ENCODE data around the gene ADM2. TPM values are rescaled to one million over a fixed set of nuclear protein-coding genes. Genes with fewer than 3 reads are reported as not detected.

ADM2 gene
- total and polyA plus RNA-seq, 2 of the 13 experiments (the other 11 are each of a cell fraction or from before 2014, with no cell fraction given) = 1.2 to 3.0 TPM

- no peak for TF ChIP-seq THAP8 (CRISPR knock-in tag; IDR thresholded peaks at IDR 0.05; ENCODE audit: borderline replicate concordance)
- TF ChIP-seq NFE2 (CRISPR knock-in tag; IDR thresholded peaks at IDR 0.05) = no peak
- no peak for TF ChIP-seq ZNF251 (CRISPR knock-in tag; IDR thresholded peaks at IDR 0.05)
- TF ChIP-seq CHCHD3 (CRISPR knock-in tag; IDR thresholded peaks at IDR 0.05) = 0 out of 2 replicates have a peak, but pooled peaks have one; percentile 65
- no peak for TF ChIP-seq TEAD3 (CRISPR knock-in tag; optimal IDR thresholded peaks at IDR 0.05; ENCODE audit: borderline replicate concordance)
- TF ChIP-seq ZNF484 (CRISPR knock-in tag; IDR thresholded peaks at IDR 0.05; ENCODE audit: borderline replicate concordance, low read depth) = no peak
- TF ChIP-seq ZFP91 (CRISPR knock-in tag; IDR thresholded peaks at IDR 0.05; ENCODE audit: borderline replicate concordance) = 0 out of 2 replicates have a peak, but pooled peaks have one; percentile 36
- TF ChIP-seq RFX1 (IDR thresholded peaks at IDR 0.05) = no peak
- TF ChIP-seq PITX1 (CRISPR knock-in tag; IDR thresholded peaks at IDR 0.05) = no peak
- no peak for TF ChIP-seq ZNF7 (CRISPR knock-in tag; IDR thresholded peaks at IDR 0.05)
- no peak for TF ChIP-seq HOMEZ (CRISPR knock-in tag; IDR thresholded peaks at IDR 0.05; ENCODE audit: low read depth)
- TF ChIP-seq ZNF18 (CRISPR knock-in tag; IDR thresholded peaks at IDR 0.05; ENCODE audit: insufficient replicate concordance) = peak; percentile 52
- TF ChIP-seq ZNF253 (CRISPR knock-in tag; IDR thresholded peaks at IDR 0.05; ENCODE audit: borderline replicate concordance) = no peak
- TF ChIP-seq DMAP1 (CRISPR knock-in tag; IDR thresholded peaks at IDR 0.05) = 0 out of 2 replicates have a peak, but pooled peaks have one; percentile 59
- no peak for TF ChIP-seq RNF2 (conservative IDR thresholded peaks at IDR 0.05; ENCODE audit: low read depth)
- no peak for TF ChIP-seq MBD4 (IDR thresholded peaks at IDR 0.05; ENCODE audit: borderline replicate concordance, low read length)
- TF ChIP-seq ZNF3 (CRISPR knock-in tag; IDR thresholded peaks at IDR 0.05) = no peak
- no peak for TF ChIP-seq TFE3 (CRISPR knock-in tag; IDR thresholded peaks at IDR 0.05)
- no peak for TF ChIP-seq PRMT3 (CRISPR knock-in tag; IDR thresholded peaks at IDR 0.05; ENCODE audit: borderline replicate concordance, low read depth)
- no peak for TF ChIP-seq FOXJ3 (CRISPR knock-in tag; IDR thresholded peaks at IDR 0.05; ENCODE audit: borderline replicate concordance)
- no peak for TF ChIP-seq ZNF580 (CRISPR knock-in tag; IDR thresholded peaks at IDR 0.05; ENCODE audit: borderline replicate concordance, low read depth)
These were observed 44.9 kb downstream of the ADM2 start (continued) for GRCh38 chr22:50526108-50526833.

Data from HepG2 (cell line).